ENCODE measurements around the gene TNFSF8.

Gene TNFSF8

DNA sequence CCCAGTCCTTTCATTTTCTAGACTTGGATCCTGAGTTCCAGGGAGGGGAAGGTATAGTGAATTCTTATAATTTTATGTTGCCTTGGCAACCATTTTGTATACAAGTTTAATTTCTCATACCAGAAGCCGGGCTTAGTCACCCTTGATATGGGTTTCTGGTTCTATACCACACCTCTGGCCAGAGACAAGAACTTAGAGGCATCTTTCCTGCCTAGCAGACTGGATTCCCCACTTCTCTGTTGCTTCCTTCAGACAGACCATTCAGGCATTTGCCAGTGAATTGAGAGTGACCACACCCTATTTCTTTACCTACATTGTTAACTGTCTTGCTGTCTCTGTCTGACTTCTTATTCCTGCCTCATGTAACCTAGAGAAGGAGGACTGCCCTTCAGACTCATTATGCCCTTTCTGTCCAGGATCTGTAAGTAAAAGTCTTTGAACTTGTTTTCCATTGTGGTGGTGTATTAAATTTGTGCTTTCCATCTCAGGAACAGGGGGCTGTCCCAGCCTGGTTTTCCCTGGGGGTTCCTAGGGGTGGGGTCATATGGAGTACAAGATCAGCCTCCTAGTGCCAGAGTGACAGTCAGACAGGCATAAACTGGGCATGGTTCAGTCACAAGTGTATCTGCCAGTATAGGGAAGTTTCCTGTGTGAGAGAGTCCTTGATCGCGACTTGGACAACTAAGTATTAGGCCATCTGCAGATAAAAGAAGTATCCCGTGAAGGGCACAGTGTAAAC lies 27.4 kb downstream of the TNFSF8 start:
- TF ChIP-seq, protein P1, sequence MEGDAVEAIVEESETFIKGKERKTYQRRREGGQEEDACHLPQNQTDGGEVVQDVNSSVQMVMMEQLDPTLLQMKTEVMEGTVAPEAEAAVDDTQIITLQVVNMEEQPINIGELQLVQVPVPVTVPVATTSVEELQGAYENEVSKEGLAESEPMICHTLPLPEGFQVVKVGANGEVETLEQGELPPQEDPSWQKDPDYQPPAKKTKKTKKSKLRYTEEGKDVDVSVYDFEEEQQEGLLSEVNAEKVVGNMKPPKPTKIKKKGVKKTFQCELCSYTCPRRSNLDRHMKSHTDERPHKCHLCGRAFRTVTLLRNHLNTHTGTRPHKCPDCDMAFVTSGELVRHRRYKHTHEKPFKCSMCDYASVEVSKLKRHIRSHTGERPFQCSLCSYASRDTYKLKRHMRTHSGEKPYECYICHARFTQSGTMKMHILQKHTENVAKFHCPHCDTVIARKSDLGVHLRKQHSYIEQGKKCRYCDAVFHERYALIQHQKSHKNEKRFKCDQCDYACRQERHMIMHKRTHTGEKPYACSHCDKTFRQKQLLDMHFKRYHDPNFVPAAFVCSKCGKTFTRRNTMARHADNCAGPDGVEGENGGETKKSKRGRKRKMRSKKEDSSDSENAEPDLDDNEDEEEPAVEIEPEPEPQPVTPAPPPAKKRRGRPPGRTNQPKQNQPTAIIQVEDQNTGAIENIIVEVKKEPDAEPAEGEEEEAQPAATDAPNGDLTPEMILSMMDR (IDR thresholded peaks at IDR 0.05): no peak

DNA sequence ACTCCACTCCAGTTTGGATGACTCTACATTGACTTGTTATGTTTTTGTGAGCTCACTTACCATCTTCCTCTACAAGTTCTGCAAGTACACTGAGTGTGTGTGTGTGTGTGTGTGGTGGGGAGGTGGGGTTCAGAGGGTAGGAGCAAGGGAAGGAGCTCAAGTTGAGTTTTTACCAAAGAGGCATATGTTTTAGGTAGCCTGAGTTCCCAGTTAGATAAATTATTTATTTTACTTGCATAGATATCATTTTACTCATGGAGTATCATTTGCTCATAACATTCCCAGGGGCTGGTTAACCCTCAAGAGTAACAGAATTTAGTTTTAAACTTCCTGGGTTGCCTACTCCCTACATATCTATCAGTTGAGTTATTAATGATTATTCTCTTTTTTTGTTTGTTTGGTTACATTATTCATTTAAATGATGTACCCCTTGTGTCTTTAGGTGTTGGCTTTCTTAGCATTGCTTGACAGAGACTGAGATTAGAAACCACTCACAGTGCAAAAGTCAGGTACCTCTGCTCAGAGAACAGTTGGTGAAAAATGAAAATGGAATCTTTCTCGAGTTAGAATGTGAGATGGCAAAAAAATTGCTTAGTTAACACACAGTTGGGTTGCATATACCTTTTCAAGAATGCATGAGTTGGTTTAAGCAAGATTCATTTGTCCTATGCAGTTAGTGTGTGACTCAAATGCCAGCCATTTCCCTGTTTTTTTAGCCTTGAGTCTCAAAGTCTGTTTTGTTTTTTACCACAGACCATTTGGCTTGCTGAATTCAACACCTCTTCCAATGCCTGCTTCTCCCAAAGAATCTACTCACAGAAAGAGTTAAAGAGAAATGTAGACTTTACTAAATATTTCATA lies 29.2 kb downstream of the TNFSF8 start:
- TF ChIP-seq, protein P1 (IDR thresholded peaks at IDR 0.05): no peak

DNA sequence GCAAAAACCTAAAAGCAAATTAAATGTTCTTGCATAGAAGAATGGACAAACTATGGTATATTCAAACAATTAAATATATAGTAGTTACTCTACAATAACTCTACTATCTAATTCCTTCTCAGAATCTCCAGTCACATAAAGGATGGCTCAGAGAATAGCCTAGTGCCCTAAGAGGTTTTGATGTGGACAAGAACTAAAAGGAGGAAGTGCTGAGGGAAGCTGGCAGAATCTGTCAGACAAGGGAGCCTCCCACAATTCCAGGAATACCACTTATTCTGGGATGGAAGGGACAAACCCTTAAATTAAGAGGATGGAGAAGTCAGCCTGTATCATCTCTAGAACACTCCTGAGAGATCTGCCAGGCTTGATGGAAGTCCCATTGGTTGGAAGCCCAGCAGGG lies 30.4 kb downstream of the TNFSF8 start:
- TF ChIP-seq, protein P1 (IDR thresholded peaks at IDR 0.05): no peak

DNA sequence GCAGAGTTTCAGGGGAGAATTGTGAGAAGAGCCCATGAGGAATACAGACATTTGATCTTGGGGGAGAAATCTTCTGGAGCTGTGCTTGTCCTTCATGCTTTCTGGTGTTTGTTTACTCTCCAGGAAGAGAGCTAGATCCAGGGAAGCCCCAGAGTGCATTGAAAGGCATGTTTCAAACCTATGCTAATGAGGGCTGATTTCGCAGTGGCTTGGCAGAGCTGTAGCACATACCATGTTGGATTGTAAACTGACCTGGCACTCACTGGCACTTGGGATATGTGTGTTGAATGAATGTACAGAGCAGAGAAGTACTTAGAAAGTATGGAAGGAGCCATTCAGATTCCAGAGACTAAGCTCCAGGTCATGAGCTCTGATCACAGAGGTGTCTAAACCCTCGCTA lies 30.9 kb downstream of the TNFSF8 start:
- TF ChIP-seq, protein P1 (IDR thresholded peaks at IDR 0.05): no peak

DNA sequence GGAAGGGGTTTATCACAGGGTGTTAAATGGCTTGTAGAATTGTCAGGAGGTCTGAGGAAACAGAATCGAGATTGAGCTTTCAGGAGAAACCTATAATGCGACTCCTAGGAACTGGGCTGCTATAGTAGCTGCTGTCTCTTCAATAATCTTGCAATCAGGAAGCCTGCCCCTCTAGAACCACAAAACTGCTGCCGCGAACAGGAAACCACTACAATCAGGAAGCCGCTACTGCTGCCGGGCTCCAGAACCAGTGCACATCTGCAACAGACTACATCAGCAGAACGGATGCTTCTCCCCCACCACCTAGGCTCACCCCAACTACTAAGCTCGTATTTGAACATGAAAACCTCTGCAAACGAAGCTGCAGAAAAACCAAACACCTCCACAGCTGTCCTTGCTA lies 31.6 kb downstream of the TNFSF8 start:
- TF ChIP-seq, protein P1 (IDR thresholded peaks at IDR 0.05): no peak

DNA sequence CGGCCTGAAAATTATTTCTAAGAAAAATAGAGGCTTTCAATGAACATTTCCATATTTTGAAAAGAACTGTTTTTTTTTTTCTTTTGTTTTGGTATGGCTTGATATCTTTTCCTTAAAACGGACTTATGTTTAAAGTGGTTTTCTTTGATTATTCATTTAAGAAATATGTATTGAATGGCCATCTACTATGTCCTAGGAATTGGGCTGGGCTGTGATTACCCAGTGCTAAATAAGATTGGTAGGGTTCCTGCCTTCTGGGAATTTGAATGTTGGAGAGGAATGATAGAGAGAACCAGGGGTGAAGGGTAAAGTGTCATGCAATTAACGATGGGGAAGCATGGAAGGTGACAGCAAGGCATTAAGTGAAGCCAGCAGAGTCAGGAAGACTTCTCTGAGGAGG lies 33.2 kb downstream of the TNFSF8 start:
- TF ChIP-seq, protein P1 (IDR thresholded peaks at IDR 0.05): no peak

DNA sequence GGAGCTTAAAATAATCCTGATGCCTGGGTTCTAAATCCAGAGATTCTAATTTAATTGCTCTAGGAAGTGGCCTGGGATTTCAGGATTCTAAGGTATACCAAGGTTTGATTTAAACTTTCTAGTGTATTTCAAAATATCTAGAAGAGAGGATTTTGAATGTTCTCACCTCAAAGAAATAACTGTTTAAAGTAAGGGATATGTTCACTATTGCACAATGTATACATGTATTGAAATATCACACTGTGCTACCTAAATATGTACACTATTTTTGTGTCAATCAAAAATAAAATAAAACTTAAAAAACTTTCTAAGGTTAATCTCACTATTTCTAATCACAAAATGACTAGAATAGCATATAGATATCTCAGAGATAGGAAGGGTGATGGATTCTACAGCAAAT lies 34.0 kb downstream of the TNFSF8 start:
- TF ChIP-seq, protein P1 (IDR thresholded peaks at IDR 0.05): no peak
